ENCODE data around the gene NLGN1. TPM values are rescaled to one million over a fixed set of nuclear protein-coding genes. Genes with fewer than 3 reads are reported as not detected.
A peak's percentile ranks its signal among the peaks of the same experiment; 100 is the strongest.

NLGN1 gene
- total and polyA plus RNA-seq, 2 of the 8 experiments (the other 6 are each of a cell fraction or from before 2014, with no cell fraction given) = 7.8 to 14.8 TPM

DNA sequence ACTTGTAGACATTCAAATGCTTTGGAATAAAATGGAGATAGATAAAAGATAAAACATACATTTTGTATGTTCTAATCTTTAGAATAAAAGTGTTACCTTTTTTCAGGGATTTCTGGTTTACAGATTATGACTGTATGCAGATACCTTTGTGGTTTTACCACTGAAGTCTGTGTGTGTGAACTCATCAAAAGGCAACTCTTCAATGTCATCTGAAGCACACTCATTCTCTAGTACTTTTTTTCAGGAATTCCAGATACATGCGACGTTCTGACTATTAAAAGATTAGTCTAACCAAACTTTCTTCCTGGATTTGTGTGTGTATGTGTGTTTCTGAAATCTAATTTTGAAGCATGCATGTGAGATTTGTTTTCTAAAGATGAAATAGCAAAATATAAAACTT, 188.6 kb downstream of the NLGN1 start:
- no peak overlapping the region for H3K9ac ChIP-seq (replicated peaks in 1 of 4; ENCODE audit: extremely low read depth in 1 of 4, low read depth in 3 of 4, low read length in 3 of 4)
- CTCF ChIA-PET (ENCODE audit: partially characterized antibody) = interaction anchor here (0.6 to 1.2 kb wide), 2 partner anchors 32 to 480 kb away, joined by 3 to 5 read pairs; no protein-coding TSS in a partner anchor
- no peaks in the 10 kb centered on the region for H3K9me3 ChIP-seq (ENCODE audit: insufficient read depth in 2 of 2, low read depth in 1 of 2, low read length in 1 of 2)
- H2AFZ ChIP-seq (ENCODE audit: low read length) = no peak overlapping the region
- no peak overlapping the region for H3K56ac ChIP-seq (replicated peaks; ENCODE audit: insufficient read length, low read depth, low read length)
- H3K4me2 ChIP-seq (ENCODE audit: insufficient read depth in 1 of 2, low read depth in 2 of 2, low read length in 2 of 2) = peak overlapping the region; percentile 86 to 97
- H4K5ac ChIP-seq (ENCODE audit: insufficient read length, low read depth, low read length) = no peak overlapping the region
- peak overlapping the region; percentile 60 to 78 (median 68); a peak in 5 of 8 replicates for H3K4me3 ChIP-seq (ENCODE audit: extremely low read depth in 1 of 4, insufficient read depth in 2 of 4, low read depth in 3 of 4, low read length in 4 of 4)
- POLR2A ChIA-PET (ENCODE audit: partially characterized antibody) = no interaction called here
- peaks cover 0 to 5% (median 1%) of the 10 kb centered on the region in 4 experiments; a peak in 3 of 7 replicates for H3K4me1 ChIP-seq (replicated peaks in 1 of 4; ENCODE audit: control insufficient read depth in 3 of 4, insufficient read depth in 4 of 4, low read length in 3 of 4)
- H3K79me2 ChIP-seq (ENCODE audit: control insufficient read depth in 1 of 2, insufficient read depth in 2 of 2, low read length in 2 of 2) = no peaks in the 10 kb centered on the region
- H4K8ac ChIP-seq (ENCODE audit: extremely low read depth, insufficient read depth, low read length) = no peak overlapping the region
- H3K18ac ChIP-seq (ENCODE audit: extremely low read depth, low read length) = no peak overlapping the region
- no peak overlapping the region for H3K23ac ChIP-seq (ENCODE audit: insufficient read length)
- H3K14ac ChIP-seq (ENCODE audit: insufficient read length) = no peak overlapping the region
- FAIRE-seq (peak; percentile 19), DNase-seq (ENCODE audit: low read depth in 1 of 2, low spot score in 2 of 2) (no peak)
- H3K36me3 ChIP-seq (ENCODE audit: control insufficient read depth in 2 of 4, insufficient read depth in 4 of 4, low read length in 3 of 4) = no peaks in the 10 kb centered on the region
- no peak overlapping the region for H4K91ac ChIP-seq (replicated peaks; ENCODE audit: insufficient read length, low read length)
- H2BK15ac ChIP-seq (ENCODE audit: low read length) = no peak overlapping the region
- 33% methylated on average over 2 of the region's 2 CpGs; no CpG with 5 or more reads in 1 of the 2 experiments for WGBS, 2 experiments (ENCODE audit: extremely low coverage in 1 of 2, insufficient coverage in 1 of 2, insufficient read length in 1 of 2, insufficient replicate concordance in 2 of 2, low coverage in 1 of 2, low lambda C conversion rate in 2 of 2, missing lambda C conversion rate in 1 of 2)
- no peaks in the 10 kb centered on the region for H3K79me1 ChIP-seq (ENCODE audit: low read depth, low read length)
- no peak overlapping the region for H2BK20ac ChIP-seq (ENCODE audit: low read length)
- no peak overlapping the region for H2AK5ac ChIP-seq (ENCODE audit: low read depth, low read length)
- no peaks in the 10 kb centered on the region for H4K20me1 ChIP-seq (replicated peaks in 1 of 2; ENCODE audit: control insufficient read depth in 1 of 2, insufficient read depth in 2 of 2, low read length in 2 of 2)
- H3K27ac ChIP-seq (ENCODE audit: low read depth, low read length) = no peak overlapping the region
- H3K27me3 ChIP-seq (replicated peaks in 1 of 4; ENCODE audit: control insufficient read depth in 3 of 4, extremely low read depth in 1 of 4, insufficient read depth in 3 of 4, low read length in 3 of 4) = no peaks in the 10 kb centered on the region; a peak in 1 of 7 replicates
- peaks cover 12% of the 10 kb centered on the region for H3K23me2 ChIP-seq (ENCODE audit: low read depth, low read length)
- H2BK120ac ChIP-seq (replicated peaks; ENCODE audit: low read depth, low read length) = no peak overlapping the region
- H2BK12ac ChIP-seq (ENCODE audit: low read depth, low read length) = no peak overlapping the region
- H2BK5ac ChIP-seq (ENCODE audit: low read depth, low read length) = no peak overlapping the region
- H3K4ac ChIP-seq (replicated peaks; ENCODE audit: insufficient read length, low read depth, low read length) = no peak overlapping the region
- TF ChIP-seq POU5F1 (IDR thresholded peaks at IDR 0.05; ENCODE audit: low read depth, low read length) (no peak), GTF2F1 (IDR thresholded peaks at IDR 0.05; ENCODE audit: borderline replicate concordance, low read depth, low read length) (no peak), RXRA (IDR thresholded peaks at IDR 0.05; ENCODE audit: insufficient read depth, low read depth, low read length) (no peak)
